GM12872 (cell line): ENCODE data around the gene EXOSC9.

Source experiments
- CTCF ChIP-seq: IDR thresholded peaks from 3 replicates; pipeline ENCODE4 v1.5.1; 2011; ENCODE audit warnings: low read depth, mild to moderate bottlenecking, low read length, moderate library complexity; ENCODE audit not compliant: insufficient read depth

The EXOSC9 gene

GRCh38 chr4:121799867-121800501, 1.1 kb upstream of the EXOSC9 start:
- TF ChIP-seq CTCF, result no peak

- TF ChIP-seq CTCF, result no peak
Measured at GRCh38 chr4:121800638-121800960, 524 bp upstream of the EXOSC9 start.

GRCh38 chr4:121801715-121802075, 572 bp downstream of the EXOSC9 start:
- no peak for TF ChIP-seq CTCF

- no peak for TF ChIP-seq CTCF
Measured at GRCh38 chr4:121806411-121806810, 5.3 kb downstream of the EXOSC9 start.

- no peak for TF ChIP-seq CTCF
Measured at GRCh38 chr4:121811122-121811521, 10.0 kb downstream of the EXOSC9 start.

GRCh38 chr4:121814756-121815155, 13.6 kb downstream of the EXOSC9 start:
- no peak for TF ChIP-seq CTCF

GRCh38 chr4:121817006-121817405, 15.9 kb downstream of the EXOSC9 start:
- no peak for TF ChIP-seq CTCF
